ENCODE data around the gene CDC34.

GRCh38 chr19:588093-588740, 56.7 kb downstream of the CDC34 start:
- TF ChIP-seq CREB1 (IDR thresholded peaks at IDR 0.05; ENCODE audit: low read depth) (no peak), EP300 (IDR thresholded peaks at IDR 0.05; ENCODE audit: borderline replicate concordance) (peak; percentile 58), TCF12 (IDR thresholded peaks at IDR 0.05; ENCODE audit: low read depth) (peak; percentile 86), RAD21 (IDR thresholded peaks at IDR 0.05; ENCODE audit: low read depth) (peak; percentile 63)
